ENCODE measurements around the gene ESPNL.

Gene ESPNL

GRCh38 chr2:238130111-238130695 is 30.1 kb downstream of the ESPNL start:
- TF ChIP-seq CTCF (IDR thresholded peaks at IDR 0.05; ENCODE audit: poor library complexity, severe bottlenecking), result no peak
- ATAC-seq (ENCODE audit: low read depth) (no peak), DNase-seq (ENCODE audit: low spot score) (no peak)
- Histone ChIP-seq H3K27ac (ENCODE audit: poor library complexity, severe bottlenecking) (no peak overlapping the region), H3K27me3 (ENCODE audit: insufficient read depth, poor library complexity, severe bottlenecking) (no peaks in the 10 kb centered on the region), H3K4me1 (ENCODE audit: insufficient read depth, poor library complexity, severe bottlenecking) (no peaks in the 10 kb centered on the region), H3K9me3 (ENCODE audit: severe bottlenecking) (no peaks in the 10 kb centered on the region), H3K36me3 (ENCODE audit: low read depth) (no peaks in the 10 kb centered on the region), H3K4me3 (ENCODE audit: severe bottlenecking) (no peak overlapping the region)

- H3K9me3 ChIP-seq (ENCODE audit: severe bottlenecking), result no peaks in the 10 kb centered on the region
- H3K27ac ChIP-seq (ENCODE audit: poor library complexity, severe bottlenecking), result no peak overlapping the region
- no peaks in the 10 kb centered on the region for H3K36me3 ChIP-seq (ENCODE audit: low read depth)
- TF ChIP-seq CTCF (IDR thresholded peaks at IDR 0.05; ENCODE audit: poor library complexity, severe bottlenecking), result no peak
- H3K27me3 ChIP-seq (ENCODE audit: insufficient read depth, poor library complexity, severe bottlenecking), result no peaks in the 10 kb centered on the region
- DNase-seq (ENCODE audit: low spot score), result no peak
- no peak overlapping the region for H3K4me3 ChIP-seq (ENCODE audit: severe bottlenecking)
- ATAC-seq (ENCODE audit: low read depth), result no peak
- no peaks in the 10 kb centered on the region for H3K4me1 ChIP-seq (ENCODE audit: insufficient read depth, poor library complexity, severe bottlenecking)
These were observed 30.8 kb downstream of the ESPNL start for GRCh38 chr2:238130696-238131628.

GRCh38 chr2:238131761-238132462 is 31.8 kb downstream of the ESPNL start:
- no peak for TF ChIP-seq CTCF (IDR thresholded peaks at IDR 0.05; ENCODE audit: poor library complexity, severe bottlenecking)
- Histone ChIP-seq H3K9me3 (ENCODE audit: severe bottlenecking) (no peaks in the 10 kb centered on the region), H3K27me3 (ENCODE audit: insufficient read depth, poor library complexity, severe bottlenecking) (no peaks in the 10 kb centered on the region), H3K36me3 (ENCODE audit: low read depth) (no peaks in the 10 kb centered on the region), H3K4me3 (ENCODE audit: severe bottlenecking) (no peak overlapping the region), H3K4me1 (ENCODE audit: insufficient read depth, poor library complexity, severe bottlenecking) (no peaks in the 10 kb centered on the region), H3K27ac (ENCODE audit: poor library complexity, severe bottlenecking) (no peak overlapping the region)
- DNase-seq (ENCODE audit: low spot score), result no peak
- no peak for ATAC-seq (ENCODE audit: low read depth)

- TF ChIP-seq CTCF (IDR thresholded peaks at IDR 0.05; ENCODE audit: poor library complexity, severe bottlenecking), result no peak
- no peak overlapping the region for H3K27ac ChIP-seq (ENCODE audit: poor library complexity, severe bottlenecking)
- no peak for DNase-seq (ENCODE audit: low spot score)
- no peak overlapping the region for H3K4me3 ChIP-seq (ENCODE audit: severe bottlenecking)
- H3K27me3 ChIP-seq (ENCODE audit: insufficient read depth, poor library complexity, severe bottlenecking), result no peaks in the 10 kb centered on the region
- no peaks in the 10 kb centered on the region for H3K36me3 ChIP-seq (ENCODE audit: low read depth)
- H3K9me3 ChIP-seq (ENCODE audit: severe bottlenecking), result no peaks in the 10 kb centered on the region
- no peaks in the 10 kb centered on the region for H3K4me1 ChIP-seq (ENCODE audit: insufficient read depth, poor library complexity, severe bottlenecking)
- ATAC-seq (ENCODE audit: low read depth), result no peak
These were observed 32.6 kb downstream of the ESPNL start for GRCh38 chr2:238132463-238133450.
